OCI-LY1 (cell line): ENCODE data around the gene RPGRIP1L.

Experiments
- H2AFZ ChIP-seq: fragments of 200-600 bp; sonication (generic), shearing (Covaris generic); 2 replicates; pipeline ENCODE4 v1.6.0; 2014; ENCODE audit warnings: antibody characterized with exemption, mild to moderate bottlenecking, low read length
- H3F3A ChIP-seq: fragments of 200-600 bp; sonication (generic), shearing (Covaris generic); 2 replicates; pipeline ENCODE4 v1.6.0; 2014; ENCODE audit warnings: mild to moderate bottlenecking, antibody characterized with exemption, low read length, moderate library complexity; ENCODE audit not compliant: insufficient read depth
- H3K27ac ChIP-seq: fragments of 200-600 bp; sonication (generic); 2 replicates; pipeline ENCODE4 v1.5.1; 2014; ENCODE audit warnings: low read length, mixed run types, mild to moderate bottlenecking, low read depth; ENCODE audit not compliant: poor library complexity, severe bottlenecking
- H3K27me3 ChIP-seq: fragments of 200-600 bp; sonication (generic); 2 replicates; pipeline ENCODE4 v1.6.0; 2014; ENCODE audit warnings: antibody characterized with exemption, mild to moderate bottlenecking, low read length, moderate library complexity; ENCODE audit not compliant: insufficient read depth
- H3K36me3 ChIP-seq: fragments of 200-600 bp; sonication (generic); 2 replicates; pipeline ENCODE4 v1.6.1; 2014; ENCODE audit warnings: mild to moderate bottlenecking, antibody characterized with exemption, low read length, moderate library complexity, mixed read lengths; ENCODE audit not compliant: insufficient read depth
- H3K4me1 ChIP-seq: fragments of 200-600 bp; sonication (generic); 2 replicates; pipeline ENCODE4 v1.5.1; 2014; ENCODE audit warnings: mild to moderate bottlenecking, low read length, moderate library complexity; ENCODE audit not compliant: insufficient read depth, severe bottlenecking
- H3K4me2 ChIP-seq: fragments of 200-600 bp; sonication (generic), shearing (Covaris generic); 2 replicates; pipeline ENCODE4 v1.6.1; 2014; ENCODE audit warnings: low read length
- H3K4me3 ChIP-seq: fragments of 200-600 bp; sonication (generic); 2 replicates; pipeline ENCODE4 v1.5.1; 2014; ENCODE audit warnings: low read length, low read depth, mild to moderate bottlenecking, mixed read lengths; ENCODE audit not compliant: poor library complexity, severe bottlenecking
- H3K79me2 ChIP-seq: fragments of 200-600 bp; shearing (Covaris generic); 2 replicates; pipeline ENCODE4 v1.6.1; 2016; ENCODE audit warnings: mixed run types, low read length, mixed read lengths; ENCODE audit not compliant: insufficient read depth
- H3K9ac ChIP-seq: fragments of 200-600 bp; sonication (generic), shearing (Covaris generic); 2 replicates; pipeline ENCODE4 v1.6.1; 2014; ENCODE audit warnings: mild to moderate bottlenecking, low read length, mixed read lengths
- H3K9me2 ChIP-seq: fragments of 200-600 bp; sonication (generic), shearing (Covaris generic); 2 replicates; pipeline ENCODE4 v1.6.1; 2014; ENCODE audit warnings: low read depth, mild to moderate bottlenecking, low read length, mixed read lengths
- H3K9me3 ChIP-seq: fragments of 200-600 bp; shearing (Covaris generic); 2 replicates; pipeline ENCODE4 v1.6.1; 2014; ENCODE audit warnings: low read length, mixed read lengths
- H4K20me1 ChIP-seq: fragments of 200-600 bp; sonication (generic), shearing (Covaris generic); 2 replicates; pipeline ENCODE4 v1.6.0; 2016; ENCODE audit warnings: mild to moderate bottlenecking, low read length; ENCODE audit not compliant: insufficient read depth
- EZH2 ChIP-seq: fragments of 200-600 bp; sonication (generic), shearing (Covaris generic); IDR thresholded peaks from 2 replicates; pipeline ENCODE4 v1.8.0; 2017; ENCODE audit warnings: borderline replicate concordance, mixed run types, mild to moderate bottlenecking, antibody characterized with exemption, low read length, moderate library complexity, mixed read lengths
- TF ChIP-seq, protein P1 (sequence below): fragments of 200-600 bp; sonication (generic), shearing (Covaris generic); IDR thresholded peaks from 2 replicates; pipeline ENCODE4 v1.5.1; 2017; ENCODE audit warnings: mild to moderate bottlenecking, antibody characterized with exemption, low read length, moderate library complexity, mixed read lengths

The RPGRIP1L gene

GRCh38 chr16:53626161-53626560 lies 77.5 kb downstream of the RPGRIP1L start:
- Histone ChIP-seq H4K20me1 (no peaks in the 10 kb centered on the region), H3K9ac (no peak overlapping the region), H2AFZ (no peak overlapping the region), H3K4me3 (no peak overlapping the region), H3K36me3 (no peaks in the 10 kb centered on the region), H3K4me1 (no peaks in the 10 kb centered on the region), H3K4me2 (no peak overlapping the region), H3K9me2 (no peaks in the 10 kb centered on the region), H3K79me2 (no peaks in the 10 kb centered on the region), H3F3A (no peaks in the 10 kb centered on the region), H3K27me3 (no peaks in the 10 kb centered on the region), H3K27ac (no peak overlapping the region), H3K9me3 (no peaks in the 10 kb centered on the region)
- TF ChIP-seq, protein P1, sequence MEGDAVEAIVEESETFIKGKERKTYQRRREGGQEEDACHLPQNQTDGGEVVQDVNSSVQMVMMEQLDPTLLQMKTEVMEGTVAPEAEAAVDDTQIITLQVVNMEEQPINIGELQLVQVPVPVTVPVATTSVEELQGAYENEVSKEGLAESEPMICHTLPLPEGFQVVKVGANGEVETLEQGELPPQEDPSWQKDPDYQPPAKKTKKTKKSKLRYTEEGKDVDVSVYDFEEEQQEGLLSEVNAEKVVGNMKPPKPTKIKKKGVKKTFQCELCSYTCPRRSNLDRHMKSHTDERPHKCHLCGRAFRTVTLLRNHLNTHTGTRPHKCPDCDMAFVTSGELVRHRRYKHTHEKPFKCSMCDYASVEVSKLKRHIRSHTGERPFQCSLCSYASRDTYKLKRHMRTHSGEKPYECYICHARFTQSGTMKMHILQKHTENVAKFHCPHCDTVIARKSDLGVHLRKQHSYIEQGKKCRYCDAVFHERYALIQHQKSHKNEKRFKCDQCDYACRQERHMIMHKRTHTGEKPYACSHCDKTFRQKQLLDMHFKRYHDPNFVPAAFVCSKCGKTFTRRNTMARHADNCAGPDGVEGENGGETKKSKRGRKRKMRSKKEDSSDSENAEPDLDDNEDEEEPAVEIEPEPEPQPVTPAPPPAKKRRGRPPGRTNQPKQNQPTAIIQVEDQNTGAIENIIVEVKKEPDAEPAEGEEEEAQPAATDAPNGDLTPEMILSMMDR = no peak
- TF ChIP-seq EZH2 = no peak

DNA sequence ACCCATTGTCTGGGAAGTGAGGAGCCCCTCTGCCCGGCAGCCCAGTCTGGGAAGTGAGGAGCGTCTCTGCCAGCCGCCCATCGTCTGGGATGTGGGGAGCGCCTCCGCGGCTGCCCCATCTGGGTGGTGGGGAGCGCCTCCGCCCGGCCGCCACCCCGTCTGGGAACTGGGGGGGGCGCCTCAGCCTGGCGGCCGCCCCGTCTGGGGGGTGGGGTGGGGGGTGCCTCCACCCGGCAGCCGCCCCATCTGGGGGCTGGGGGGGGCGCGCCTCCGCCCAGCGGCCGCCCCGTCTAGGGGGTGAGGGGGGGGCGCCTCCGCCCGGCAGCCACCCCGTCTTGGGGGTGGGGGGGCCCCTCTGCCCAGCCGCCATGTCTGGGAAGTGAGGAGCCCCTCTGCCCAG lies 78.4 kb downstream of the RPGRIP1L start:
- TF ChIP-seq, protein P1 = no peak
- no peak for TF ChIP-seq EZH2
- H3K4me2 ChIP-seq = no peak overlapping the region
- H3K79me2 ChIP-seq = no peaks in the 10 kb centered on the region
- H3K9ac ChIP-seq = no peak overlapping the region
- no peaks in the 10 kb centered on the region for H3F3A ChIP-seq
- no peaks in the 10 kb centered on the region for H3K27me3 ChIP-seq
- no peaks in the 10 kb centered on the region for H3K9me2 ChIP-seq
- H3K4me3 ChIP-seq = no peak overlapping the region
- no peaks in the 10 kb centered on the region for H4K20me1 ChIP-seq
- no peak overlapping the region for H3K27ac ChIP-seq
- H3K36me3 ChIP-seq = no peaks in the 10 kb centered on the region
- no peak overlapping the region for H2AFZ ChIP-seq
- no peaks in the 10 kb centered on the region for H3K4me1 ChIP-seq
- H3K9me3 ChIP-seq = no peaks in the 10 kb centered on the region

- Histone ChIP-seq H3K4me1 (no peaks in the 10 kb centered on the region), H3K9me2 (no peaks in the 10 kb centered on the region), H3K79me2 (no peaks in the 10 kb centered on the region), H3K9ac (no peak overlapping the region), H3F3A (no peaks in the 10 kb centered on the region), H3K27me3 (no peaks in the 10 kb centered on the region), H3K36me3 (no peaks in the 10 kb centered on the region), H2AFZ (no peak overlapping the region), H3K4me2 (no peak overlapping the region), H4K20me1 (no peaks in the 10 kb centered on the region), H3K27ac (no peak overlapping the region), H3K4me3 (no peak overlapping the region), H3K9me3 (no peaks in the 10 kb centered on the region)
- no peak for TF ChIP-seq EZH2
- TF ChIP-seq, protein P1 = no peak
Measured at GRCh38 chr16:53622315-53622714, 81.3 kb downstream of the RPGRIP1L start.
